Hepatic stellate cell (primary cell): ENCODE data around the gene USP2.
A peak's percentile ranks its signal among the peaks of the same experiment; 100 is the strongest.

Experiments used
- DNase-seq: peaks from one replicate; pipeline ENCODE4 v3.0.0; 2011; ENCODE audit warnings: low spot score

USP2 gene

DNA sequence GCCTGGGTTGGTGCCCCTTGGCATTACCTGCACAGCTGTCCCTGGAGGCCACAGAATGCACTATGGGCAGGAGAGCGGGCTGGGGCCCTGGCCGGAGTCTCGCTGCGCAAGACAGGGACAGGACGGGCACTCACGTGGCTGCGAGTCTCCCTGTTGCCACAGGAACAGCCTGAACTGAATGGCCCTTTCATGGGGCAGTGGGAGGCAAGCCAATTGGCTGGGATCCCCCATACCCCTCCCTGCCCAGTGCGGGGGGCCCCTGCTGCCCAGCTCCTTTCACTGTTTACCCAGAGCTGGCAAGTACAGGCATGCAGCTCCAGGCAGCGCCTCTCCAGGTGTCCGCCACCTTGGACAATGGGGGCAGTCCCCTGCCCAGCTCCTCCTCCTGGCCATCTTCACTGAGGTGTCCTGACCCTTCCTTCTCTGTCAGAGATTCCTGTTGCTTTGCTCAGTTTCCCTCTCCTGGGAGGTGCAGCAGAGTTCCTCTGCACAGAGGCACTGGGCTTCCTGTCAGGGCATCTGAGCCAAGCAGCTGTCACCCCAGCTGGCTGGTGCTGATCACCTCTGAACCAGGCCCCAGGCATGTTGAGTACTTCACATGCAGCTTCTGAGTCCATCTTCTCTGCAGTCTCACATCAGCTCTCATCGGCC is 5.2 kb downstream of the USP2 start:
- DNase-seq: no peak

DNA sequence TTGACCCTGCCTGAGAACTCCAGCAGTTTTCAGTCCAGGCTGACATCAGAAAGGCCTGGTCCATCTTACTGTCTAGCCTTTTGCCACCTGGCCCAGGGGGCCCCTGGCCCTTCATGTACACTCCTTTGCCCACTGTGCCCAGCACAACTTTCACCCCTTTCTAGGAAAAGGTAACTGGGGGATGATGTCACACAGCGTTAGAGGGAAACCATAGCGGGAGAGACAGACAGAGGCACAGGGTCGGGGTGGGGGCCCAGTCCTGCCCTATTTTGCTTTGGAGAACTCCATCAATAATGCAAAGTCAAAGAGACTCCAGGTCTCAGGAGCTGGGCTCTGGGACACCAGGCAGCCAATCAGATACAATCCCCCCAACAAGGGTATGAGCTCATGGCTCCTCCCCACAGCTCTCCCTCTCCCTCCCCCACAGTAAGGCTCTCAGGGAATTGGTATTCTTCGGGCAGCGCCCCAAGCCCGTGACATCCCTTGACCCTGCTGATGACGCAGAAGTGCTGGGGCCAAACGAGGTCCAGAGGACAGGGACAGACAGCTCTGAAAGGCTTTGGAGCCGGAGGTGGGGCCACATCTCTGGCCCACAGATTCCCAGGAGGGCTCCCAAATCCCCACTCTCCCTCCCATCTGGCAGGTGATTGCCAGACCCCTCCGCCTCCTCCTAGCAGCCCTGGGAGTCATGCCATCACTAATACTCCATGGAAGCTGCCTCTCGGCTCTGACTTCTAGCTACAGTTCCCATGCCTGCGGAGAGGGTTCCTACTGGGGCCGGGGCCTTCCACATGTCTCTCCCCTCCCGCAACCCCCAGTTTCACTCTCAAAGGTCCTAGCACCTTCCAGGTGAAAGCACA is 5.9 kb downstream of the USP2 start:
- DNase-seq: peak; percentile 83

DNA sequence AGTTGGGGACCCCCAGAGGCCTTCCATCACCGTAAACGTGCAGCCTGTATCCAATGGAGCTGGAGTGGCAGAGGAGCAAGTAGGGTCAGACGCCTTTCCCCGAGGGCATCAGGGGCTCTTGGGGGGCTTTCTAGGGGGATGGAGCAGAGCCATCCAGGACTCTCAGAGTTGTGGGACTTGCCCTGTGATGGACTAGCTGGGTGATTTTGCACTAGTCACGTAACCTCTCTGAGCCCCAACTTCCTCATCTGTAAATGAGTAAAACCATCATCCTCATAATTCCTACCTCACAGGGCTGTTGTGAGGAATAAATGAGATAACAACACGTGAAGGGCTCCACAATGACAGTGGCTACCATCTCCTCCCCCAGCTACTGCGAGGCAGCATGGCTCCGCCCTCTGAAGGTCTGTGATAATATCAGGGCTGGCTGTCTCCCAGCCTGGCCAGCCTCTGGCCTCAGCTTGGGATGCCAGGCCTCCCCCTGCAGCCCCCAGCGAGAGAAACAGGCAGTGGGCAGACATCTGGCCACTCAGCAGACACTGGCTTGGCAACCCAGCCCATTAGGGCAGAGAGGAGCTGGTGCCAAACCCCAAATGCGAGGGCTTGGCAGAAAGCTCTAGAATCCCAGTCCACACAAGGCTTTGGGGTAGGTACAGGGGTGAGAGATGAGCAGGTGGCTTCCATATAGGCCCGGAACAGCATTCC is 6.7 kb downstream of the USP2 start:
- no peak for DNase-seq

DNA sequence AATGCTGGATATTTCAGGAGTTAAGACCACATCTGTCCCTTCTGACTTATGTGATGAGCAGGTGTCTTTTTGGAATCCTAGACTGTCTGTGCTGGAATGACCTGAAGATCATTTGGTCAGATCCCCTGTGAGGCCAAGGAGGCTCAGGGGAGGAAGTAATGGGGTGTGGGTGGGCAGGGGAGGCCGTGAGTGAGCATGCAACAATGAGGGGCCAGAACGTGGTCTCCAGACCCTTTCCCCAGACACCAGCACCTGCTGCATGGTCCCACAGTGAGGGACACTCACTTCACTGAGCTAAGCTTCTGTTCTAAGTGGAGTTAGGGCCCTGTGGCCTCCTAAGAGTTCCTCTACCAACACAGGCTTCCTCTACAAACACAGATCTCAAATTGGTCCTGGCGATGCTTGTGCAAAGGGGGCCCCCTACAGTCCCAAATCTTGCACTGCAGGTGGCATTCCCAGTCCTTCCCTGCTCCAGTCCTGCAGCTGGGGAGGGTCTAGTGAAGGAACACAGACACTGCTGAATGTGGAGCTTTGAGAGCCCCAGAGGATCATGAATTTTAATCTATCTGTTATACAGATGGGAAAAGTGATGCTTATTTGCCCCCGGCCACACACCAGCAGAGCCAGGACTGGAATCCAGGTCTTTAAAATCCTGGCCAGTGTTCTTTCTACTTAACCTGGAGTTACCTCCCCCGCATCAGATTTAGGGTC is 7.4 kb downstream of the USP2 start:
- DNase-seq: peak; percentile 82

DNA sequence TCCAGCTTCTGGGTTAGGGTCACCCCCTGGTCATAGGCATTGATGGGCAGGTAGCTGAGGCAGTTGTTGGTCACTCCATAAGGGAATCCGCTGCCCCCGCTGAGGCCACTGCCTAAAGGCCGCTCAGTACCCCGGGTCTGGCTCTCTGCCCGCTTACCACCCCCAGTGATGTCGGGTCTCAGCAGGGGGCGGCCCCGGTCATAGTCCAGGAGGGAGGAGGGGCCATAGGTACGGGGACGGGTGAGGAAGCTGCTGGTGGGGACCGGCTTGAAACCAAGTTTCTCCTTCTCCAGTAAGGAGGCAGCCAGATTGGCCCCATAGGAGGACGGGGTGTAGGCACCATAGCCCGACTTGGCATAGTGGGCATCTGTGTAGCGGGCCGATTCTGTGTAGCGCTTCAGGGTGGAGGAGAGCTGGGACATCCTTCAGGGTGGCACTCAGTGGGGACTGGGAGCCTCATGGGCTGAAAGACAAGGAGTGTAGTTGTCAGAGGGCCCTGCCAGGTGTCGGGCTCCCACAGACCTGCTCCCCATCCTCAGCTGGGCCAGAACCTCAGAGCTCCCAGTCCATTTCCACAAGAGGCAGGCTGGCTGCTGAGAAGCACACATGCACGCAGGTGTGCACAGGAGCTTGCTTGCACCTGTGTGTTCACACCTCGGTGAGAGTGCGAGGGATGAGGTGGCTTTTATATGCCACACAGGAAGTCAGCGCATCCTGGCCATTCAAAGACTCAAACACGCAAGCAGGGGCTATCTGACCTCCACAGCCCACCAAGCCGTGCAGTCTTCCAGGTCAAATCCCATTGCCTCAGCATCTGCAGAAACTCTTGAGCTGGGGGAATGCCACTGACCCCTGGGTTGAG is 8.2 kb downstream of the USP2 start:
- DNase-seq: no peak

DNA sequence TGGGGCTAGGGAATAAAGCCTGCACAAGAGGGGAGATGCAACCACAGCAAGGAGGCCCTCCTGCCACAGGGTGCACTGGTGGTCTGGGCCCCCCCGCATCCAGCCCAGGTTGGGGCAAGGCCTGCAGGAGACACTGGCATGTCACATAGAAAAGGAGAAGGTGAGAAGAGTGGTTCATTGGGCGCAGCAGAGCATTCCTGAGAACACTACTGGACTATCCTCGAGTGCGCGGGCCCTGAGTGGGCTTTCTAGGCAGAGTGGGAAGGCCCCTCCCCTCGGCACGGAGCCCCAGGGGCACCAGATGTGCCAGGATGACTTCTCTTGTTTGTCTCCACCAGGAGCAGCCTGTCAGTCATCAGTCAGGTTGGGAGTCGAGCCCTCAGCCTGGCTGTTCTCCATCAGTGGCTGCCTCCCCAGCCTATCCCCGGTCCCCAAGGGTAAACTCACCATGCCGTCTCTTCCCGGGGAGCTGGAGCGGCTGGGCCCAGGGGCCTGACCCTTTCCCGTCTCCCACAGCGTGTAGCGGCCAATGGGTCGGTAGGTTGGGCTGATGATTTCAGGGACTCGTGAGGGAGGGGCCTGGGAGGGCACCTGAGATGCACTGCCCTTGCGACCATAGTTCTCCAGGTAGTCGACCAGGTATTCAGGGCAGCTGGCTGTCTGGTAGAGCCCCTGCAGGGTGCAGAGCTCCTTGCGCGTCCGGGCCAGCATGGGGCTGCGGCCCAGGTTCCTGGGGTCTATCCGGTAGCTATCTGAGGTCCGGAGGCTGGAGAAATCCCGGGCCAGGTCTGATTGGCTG is 9.0 kb downstream of the USP2 start:
- DNase-seq: no peak

DNA sequence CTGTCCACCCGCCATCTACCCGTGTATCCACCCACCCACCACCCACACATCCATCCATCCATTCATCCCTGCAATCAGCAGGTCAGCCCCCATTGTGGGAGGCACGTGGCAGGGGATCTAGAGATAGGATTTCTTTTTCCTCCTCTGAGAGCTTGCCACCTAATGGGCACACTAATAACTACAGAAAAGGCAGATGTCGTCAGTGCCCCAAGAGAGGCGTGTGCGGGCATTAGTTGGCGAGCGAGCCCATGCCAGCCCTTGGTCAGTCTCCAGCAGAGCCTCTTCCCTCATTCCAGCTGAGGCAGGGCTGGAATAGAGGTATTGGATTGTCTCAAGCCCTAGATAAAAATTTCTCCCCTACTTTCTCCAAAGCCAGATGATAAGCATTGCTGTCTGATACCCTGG is 9.7 kb downstream of the USP2 start:
- no peak for DNase-seq

DNA sequence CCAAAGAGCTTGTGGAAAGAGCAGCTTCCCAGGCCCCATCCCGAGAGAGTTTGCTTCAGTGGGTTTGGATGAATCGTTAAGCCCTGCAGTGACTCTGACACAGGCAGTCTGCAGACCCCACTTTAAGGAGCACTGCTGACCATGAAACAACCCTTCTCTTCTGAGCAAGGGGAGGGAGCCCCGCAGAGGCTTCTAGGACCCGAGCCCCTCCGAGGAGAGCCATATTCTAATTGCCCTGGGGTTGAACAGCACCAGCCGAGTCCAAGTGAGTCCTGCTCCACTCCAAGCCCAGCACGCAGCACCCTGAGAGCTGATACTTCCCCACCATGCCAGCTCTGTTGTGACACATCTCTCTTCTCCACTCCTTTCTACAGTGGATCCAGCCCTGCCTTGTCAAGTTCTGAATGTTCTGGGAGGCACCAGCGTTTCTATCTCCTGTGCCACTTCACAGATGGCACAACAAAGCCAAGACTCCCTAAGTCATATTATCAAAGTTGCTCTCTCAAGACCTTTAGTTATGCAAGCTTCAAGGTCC is 10.4 kb downstream of the USP2 start:
- no peak for DNase-seq

DNA sequence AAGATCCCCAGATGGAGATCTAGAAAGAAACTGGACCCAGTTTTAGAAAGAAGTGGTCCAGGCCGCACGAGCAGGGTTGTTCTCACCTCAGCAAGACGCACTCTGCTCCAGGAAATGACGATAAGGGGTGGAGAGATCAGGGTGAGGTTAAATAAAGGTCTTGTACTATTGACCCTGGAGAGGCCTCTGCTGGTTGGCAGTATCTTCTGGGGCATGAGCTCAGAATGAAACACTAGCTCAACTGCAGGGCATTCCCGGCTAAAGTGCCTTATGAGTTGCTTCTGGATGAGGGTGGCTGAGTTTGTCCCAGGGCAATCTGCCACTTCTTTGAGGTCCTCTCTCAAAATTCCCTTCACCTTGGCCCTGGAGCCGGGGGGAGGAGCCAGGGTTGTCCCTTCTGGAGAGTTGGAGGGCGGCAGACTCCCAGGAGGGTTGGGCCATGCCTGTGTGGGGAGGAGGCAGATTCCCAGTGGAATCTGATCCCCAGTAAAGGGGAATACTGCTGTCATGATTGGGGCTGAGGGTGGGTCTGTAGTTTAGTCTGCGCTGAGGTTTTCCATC is 10.9 kb downstream of the USP2 start:
- DNase-seq: no peak

DNA sequence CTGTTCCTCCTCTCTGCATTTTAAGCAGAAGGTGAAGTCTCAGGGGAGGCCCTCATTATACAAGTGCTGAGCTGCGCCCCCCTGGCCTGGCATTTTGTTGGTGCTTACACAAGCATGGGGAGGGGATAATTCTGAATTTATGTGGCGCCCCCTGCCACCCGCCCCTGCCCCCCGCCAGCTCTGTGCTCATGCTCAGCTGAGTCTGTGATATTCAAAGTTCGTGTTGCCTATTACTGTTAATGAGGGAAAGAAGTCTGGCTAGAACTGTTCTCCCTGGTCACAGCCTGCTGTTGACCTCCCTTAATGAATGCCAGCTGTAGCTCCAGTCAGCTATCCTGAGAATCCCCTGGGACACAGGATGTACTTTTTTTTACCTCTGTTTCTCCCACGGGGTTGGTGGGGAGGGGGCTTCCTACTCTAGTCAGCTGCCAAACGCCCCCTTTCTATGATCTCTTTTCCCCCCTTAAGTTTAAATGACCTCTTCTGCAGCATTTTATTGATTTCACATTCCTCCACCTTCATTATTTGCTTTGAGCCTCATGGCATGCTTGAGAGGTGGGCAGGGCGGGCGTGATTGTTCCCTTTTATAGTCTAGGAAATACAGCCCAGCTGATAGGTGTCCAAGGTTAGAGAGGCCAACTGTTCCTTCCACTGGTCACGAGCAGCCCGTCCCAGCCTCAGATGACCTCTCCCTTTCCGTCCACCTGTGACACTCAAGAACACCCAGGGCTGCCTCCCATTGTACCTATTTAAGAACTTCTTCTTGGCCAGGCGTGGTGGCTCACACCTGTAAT is 12.2 kb downstream of the USP2 start:
- DNase-seq: no peak

DNA sequence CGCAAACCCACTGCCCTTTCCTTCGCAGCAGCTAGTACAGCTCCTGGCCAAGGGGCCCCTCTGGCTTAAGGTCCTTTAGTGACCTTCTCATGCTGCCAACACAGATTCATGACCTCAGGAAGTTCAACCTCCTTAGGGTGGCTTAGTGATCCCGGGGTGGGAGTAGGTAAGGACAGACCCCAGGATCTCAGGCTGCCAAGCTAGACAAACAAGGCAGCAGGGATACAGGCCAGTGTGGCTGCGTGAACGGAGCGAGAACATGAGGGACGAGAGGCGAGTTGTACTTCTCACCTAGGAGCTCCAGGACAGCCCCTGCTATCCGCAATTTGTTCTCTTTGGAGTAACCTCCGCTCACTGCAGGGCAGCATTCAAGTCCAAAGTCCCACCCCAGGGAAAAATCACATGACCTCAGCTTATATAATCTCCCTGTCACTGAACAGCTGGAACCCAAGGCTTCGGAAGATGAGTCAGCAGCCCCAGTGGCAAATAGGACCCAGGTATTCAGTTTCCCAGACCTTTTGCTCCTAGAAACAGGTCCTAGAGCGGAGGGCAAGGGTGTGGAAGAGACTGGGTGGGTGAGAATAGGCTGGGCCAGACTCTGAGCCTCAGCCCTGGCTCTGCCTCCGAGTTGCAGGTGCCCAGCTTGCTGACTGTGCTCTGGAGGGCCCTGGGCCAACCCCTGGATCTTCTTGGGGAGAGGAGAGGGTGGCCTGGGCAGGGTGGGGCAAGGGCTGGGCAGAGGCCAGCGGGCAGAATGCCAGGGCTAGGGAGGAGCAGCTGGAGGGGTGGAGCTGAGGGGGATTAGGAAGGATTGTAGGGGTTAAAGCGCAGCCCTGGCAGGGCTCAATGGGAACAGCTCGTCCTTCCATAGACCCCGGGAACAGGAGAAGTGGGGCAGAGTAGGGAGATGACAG is 13.1 kb downstream of the USP2 start:
- peak; percentile 57 for DNase-seq

DNA sequence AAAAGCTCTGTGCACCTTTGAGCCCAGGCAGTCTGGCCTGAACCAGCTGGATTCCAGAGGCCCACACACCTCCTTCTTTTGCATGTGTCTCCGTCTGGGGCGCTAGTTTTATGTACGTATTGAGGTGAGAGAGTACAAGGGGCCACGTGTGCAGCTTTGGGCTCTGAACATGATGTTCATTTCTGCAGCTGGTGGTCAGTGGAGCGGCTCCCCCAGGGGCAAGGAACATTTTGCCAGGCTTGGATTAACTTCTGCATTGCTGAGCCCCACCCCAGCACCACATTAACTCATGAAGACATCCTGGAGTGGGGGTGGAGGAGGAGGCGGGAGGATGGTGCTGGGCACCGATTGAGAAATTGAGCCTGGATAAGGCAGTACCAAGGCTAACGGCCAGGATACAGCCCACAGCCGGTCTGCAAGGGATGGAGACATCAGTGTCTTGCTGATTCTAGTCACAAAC is 13.8 kb downstream of the USP2 start:
- DNase-seq: no peak

DNA sequence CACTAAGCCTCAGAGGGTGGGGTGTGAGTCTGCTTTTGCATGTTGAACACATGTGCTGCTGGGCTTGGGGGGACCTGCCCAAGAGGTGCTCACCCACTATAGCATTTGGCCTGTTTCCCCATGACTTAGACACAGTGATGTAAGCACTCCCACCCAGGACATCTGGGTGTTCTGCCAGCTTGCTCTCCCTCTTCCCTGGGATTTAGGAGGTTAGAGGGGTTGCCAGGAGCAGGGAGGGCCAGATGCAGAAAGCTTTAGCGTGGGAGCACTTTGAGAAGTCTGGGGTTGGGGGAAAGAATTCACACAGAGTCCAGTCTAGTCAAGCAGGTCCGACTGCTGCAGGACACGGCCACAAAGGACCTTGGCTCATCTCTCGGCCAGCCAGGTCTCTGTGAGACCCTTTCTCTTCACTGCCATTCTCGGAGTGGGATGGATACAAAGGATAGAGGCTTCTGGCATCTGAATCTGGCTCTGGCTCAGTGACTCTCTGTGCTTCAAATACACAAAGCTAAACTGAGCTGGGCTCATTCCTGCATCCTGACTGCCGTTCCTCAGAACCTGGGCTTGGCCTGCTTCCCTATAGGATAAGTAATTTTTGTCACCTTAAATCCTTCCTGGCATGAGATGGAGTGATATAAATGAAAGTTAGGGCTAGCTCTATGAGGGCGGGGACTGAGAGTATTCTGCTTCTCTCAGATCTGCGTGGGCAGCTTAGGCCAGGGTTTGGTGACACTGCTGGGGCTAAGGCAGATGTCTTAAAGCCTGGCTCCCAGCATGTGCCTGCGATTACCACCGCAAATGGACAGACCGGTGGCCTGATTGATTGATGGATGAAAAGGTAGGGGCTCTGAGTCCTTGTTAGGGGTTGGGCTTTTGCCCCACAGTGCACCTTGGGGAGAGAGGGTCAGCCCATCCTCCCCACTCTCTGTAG is 14.5 kb downstream of the USP2 start:
- no peak for DNase-seq

DNA sequence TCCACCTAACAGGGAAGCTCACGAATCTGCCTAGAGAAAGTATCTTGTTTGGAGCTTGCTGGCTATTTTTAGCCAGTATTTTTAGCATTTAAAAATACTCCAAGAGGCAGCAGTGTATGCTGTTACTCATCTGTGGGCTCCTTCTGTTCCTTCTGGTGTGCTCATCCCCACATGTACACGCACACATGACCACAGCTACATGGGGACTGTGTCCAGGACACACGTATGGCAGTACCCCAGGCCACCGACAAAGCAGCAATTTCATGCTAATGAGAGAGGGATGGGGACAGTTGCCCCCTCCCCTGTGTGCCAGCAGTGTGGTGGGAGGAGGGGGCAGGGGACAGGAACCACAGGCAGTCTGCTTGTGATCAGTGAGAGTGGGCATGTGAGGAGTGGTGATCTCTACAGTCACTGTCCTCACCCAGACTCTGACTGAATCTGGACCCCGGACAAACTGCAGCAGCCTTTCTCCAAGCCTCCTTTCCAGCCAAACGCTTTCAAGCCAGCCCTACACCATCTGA is 16.4 kb downstream of the USP2 start:
- peak; percentile 89 for DNase-seq

DNA sequence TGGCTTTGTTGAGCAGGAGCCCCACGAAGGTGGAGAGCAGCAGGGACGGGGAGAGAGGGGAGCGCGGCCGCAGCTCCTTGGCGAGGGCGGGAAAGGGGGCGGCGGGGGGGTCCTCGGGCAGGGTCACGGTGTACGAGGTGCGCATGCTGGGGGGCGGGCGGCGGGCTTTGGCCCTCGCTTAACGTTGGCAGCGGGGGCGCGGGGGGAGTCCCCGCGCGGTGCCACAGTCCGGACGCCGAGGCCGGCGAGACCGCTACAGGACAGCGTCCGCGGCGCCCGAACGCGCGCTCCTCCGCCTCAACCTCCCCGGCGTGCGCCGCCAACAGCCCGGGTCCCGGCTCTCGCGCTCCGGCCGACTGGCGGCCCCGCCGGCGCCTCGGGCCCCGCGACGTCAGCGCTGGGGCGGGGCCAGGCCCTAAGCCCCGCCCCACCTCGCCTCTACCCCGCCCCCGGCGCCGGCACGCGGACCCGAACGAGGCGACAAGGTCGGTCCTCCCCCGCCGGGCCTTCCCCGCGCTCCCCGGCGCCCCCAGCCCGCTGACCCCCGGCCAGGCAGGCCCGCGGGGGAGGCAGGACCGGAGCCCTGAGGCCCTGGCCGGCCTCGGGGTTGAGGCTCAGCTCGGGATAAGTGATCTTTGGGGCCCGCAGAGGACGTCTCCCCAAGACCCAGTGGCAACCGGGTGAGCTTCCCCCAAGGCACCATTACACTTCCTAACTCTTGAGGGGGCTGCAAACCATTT is 17.5 kb downstream of the USP2 start:
- DNase-seq: peak; percentile 75
